ENCODE measurements around the gene EXD2.

DNA sequence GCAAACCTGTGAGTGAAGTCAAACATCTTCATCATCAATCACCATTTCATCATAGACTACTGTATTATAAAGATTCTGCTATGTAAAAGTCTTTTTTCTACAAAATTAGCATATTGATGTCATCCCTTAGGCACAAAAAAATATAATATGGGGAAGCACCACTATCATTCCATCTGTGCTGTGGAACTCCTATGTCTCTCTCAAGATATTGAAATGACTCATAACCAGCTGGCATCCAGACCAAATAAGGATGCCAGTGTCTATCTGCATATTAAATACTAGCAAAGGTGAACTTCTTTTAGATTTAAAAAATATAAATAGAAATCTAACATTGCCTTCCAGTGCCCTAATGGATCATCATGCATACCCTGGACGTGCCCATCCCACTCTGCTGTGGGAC is 20.5 kb upstream of the EXD2 start:
- TF ChIP-seq, protein P1, sequence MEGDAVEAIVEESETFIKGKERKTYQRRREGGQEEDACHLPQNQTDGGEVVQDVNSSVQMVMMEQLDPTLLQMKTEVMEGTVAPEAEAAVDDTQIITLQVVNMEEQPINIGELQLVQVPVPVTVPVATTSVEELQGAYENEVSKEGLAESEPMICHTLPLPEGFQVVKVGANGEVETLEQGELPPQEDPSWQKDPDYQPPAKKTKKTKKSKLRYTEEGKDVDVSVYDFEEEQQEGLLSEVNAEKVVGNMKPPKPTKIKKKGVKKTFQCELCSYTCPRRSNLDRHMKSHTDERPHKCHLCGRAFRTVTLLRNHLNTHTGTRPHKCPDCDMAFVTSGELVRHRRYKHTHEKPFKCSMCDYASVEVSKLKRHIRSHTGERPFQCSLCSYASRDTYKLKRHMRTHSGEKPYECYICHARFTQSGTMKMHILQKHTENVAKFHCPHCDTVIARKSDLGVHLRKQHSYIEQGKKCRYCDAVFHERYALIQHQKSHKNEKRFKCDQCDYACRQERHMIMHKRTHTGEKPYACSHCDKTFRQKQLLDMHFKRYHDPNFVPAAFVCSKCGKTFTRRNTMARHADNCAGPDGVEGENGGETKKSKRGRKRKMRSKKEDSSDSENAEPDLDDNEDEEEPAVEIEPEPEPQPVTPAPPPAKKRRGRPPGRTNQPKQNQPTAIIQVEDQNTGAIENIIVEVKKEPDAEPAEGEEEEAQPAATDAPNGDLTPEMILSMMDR (IDR thresholded peaks at IDR 0.05; ENCODE audit: borderline replicate concordance, extremely low read depth, low read length, poor library complexity, severe bottlenecking), result no peak
- TF ChIP-seq EZH2 (IDR thresholded peaks at IDR 0.05; ENCODE audit: borderline replicate concordance, low read depth, low read length, severe bottlenecking), result no peak
